ENCODE data around the gene PADI3.

Gene PADI3

GRCh38 chr1:17274186-17275170, 25.6 kb downstream of the PADI3 start:
- no peak for DNase-seq

- DNase-seq, result no peak
Observed at GRCh38 chr1:17276568-17276967, 27.7 kb downstream of the PADI3 start.

- DNase-seq, result no peak
Observed at GRCh38 chr1:17277511-17278159, 28.7 kb downstream of the PADI3 start.

GRCh38 chr1:17278996-17279830, 30.3 kb downstream of the PADI3 start:
- no peak for DNase-seq

GRCh38 chr1:17280436-17280835, 31.5 kb downstream of the PADI3 start:
- DNase-seq, result no peak

- no peak for DNase-seq
Observed at GRCh38 chr1:17280894-17281293, 32.0 kb downstream of the PADI3 start.

GRCh38 chr1:17281775-17282181, 32.9 kb downstream of the PADI3 start:
- DNase-seq, result no peak

GRCh38 chr1:17282836-17283235, 33.9 kb downstream of the PADI3 start:
- DNase-seq, result no peak

GRCh38 chr1:17286646-17287045, 37.7 kb downstream of the PADI3 start:
- DNase-seq, result no peak

- no peak for DNase-seq
Observed at GRCh38 chr1:17287130-17287776, 38.4 kb downstream of the PADI3 start.

GRCh38 chr1:17289721-17290120, 40.8 kb downstream of the PADI3 start:
- DNase-seq, result no peak

- DNase-seq, result no peak
Observed at GRCh38 chr1:17290553-17290952, 41.7 kb downstream of the PADI3 start.

GRCh38 chr1:17292299-17293160, 43.6 kb downstream of the PADI3 start:
- no peak for DNase-seq

- DNase-seq, result no peak
Observed at GRCh38 chr1:17293681-17294425, 45.0 kb downstream of the PADI3 start.

- DNase-seq, result no peak
Observed at GRCh38 chr1:17295292-17295691, 46.4 kb downstream of the PADI3 start.

- DNase-seq, result no peak
Observed at GRCh38 chr1:17296086-17296485, 47.2 kb downstream of the PADI3 start.

GRCh38 chr1:17297991-17298390, 49.1 kb downstream of the PADI3 start:
- DNase-seq, result no peak

GRCh38 chr1:17301767-17302166, 52.9 kb downstream of the PADI3 start:
- no peak for DNase-seq

GRCh38 chr1:17304151-17304825, 55.4 kb downstream of the PADI3 start:
- no peak for DNase-seq

- DNase-seq, result no peak
Observed at GRCh38 chr1:17304826-17305175, 55.9 kb downstream of the PADI3 start.

Data from effector CD8-positive, alpha-beta T cell (primary cell).